GM19328 (cell line): ENCODE data around the gene TAF6.

Experiments used
- ATAC-seq: cut with Tn5 transposase; IDR thresholded peaks from one replicate; pipeline ENCODE4 v1.9.1; 2021; ENCODE audit warnings: mild to moderate bottlenecking, moderate library complexity; ENCODE audit not compliant: unreplicated experiment

Gene TAF6

GRCh38 chr7:100119072-100119969 is at the start of gene TAF6, which contains the start of gene CNPY4:
Gene TAF6 (minus strand): TSS chr7:100119358. CDS start chr7:100114209, 5,149 bp downstream.
Gene CNPY4 (plus strand): TSS chr7:100119634. CDS start chr7:100119745, 111 bp downstream.
- peak; percentile 64 for ATAC-seq

GRCh38 chr7:100167912-100168323 is 48.8 kb upstream of the TAF6 start:
- ATAC-seq: no peak

- no peak for ATAC-seq
Observed at GRCh38 chr7:100166970-100167911, 48.1 kb upstream of the TAF6 start.

GRCh38 chr7:100166317-100166940 is 47.3 kb upstream of the TAF6 start:
- no peak for ATAC-seq

- ATAC-seq: no peak
Observed at GRCh38 chr7:100163871-100164270, 44.7 kb upstream of the TAF6 start.

- ATAC-seq: no peak
Observed at GRCh38 chr7:100163006-100163531, 43.9 kb upstream of the TAF6 start.

GRCh38 chr7:100160067-100160466 is 40.9 kb upstream of the TAF6 start:
- ATAC-seq: no peak

- no peak for ATAC-seq
Observed at GRCh38 chr7:100159099-100159623, 40.0 kb upstream of the TAF6 start.

GRCh38 chr7:100158229-100159098 is 39.3 kb upstream of the TAF6 start, which contains the start of gene TRAPPC14:
Gene TRAPPC14 (minus strand): TSS chr7:100158723. CDS start chr7:100158499, 224 bp downstream.
- ATAC-seq: no peak

GRCh38 chr7:100157334-100158228 is 38.4 kb upstream of the TAF6 start:
- ATAC-seq: no peak

- ATAC-seq: no peak
Observed at GRCh38 chr7:100157069-100157333, 37.8 kb upstream of the TAF6 start.

GRCh38 chr7:100156331-100157068 is 37.3 kb upstream of the TAF6 start:
- ATAC-seq: no peak

GRCh38 chr7:100155553-100156317 is 36.6 kb upstream of the TAF6 start:
- ATAC-seq: no peak

- ATAC-seq: no peak
Observed at GRCh38 chr7:100154651-100155491, 35.7 kb upstream of the TAF6 start.

- no peak for ATAC-seq
Observed at GRCh38 chr7:100153708-100154535, 34.8 kb upstream of the TAF6 start.
